Spleen (tissue), 7 donors: ENCODE results near the gene ZCCHC7.

ENCODE experiments used
- CTCF ChIP-seq, 11 experiments: fragments of 200-600 bp in 7 of 11; fragments of 450-650 bp in 4 of 11; sonication (generic) in 4 of 11; IDR thresholded peaks in 8 of 11; conservative IDR thresholded peaks in 3 of 11; 1 replicate in 7 of 11; 2 replicates in 4 of 11; pipeline versions ENCODE4 v1.4.0 to v1.8.0; 2016 to 2021; ENCODE audit warnings: antibody characterized with exemption in 11 of 11, inconsistent platforms in 4 of 11, mild to moderate bottlenecking in 1 of 11
- POLR2A ChIP-seq, 3 donors: fragments of 450-650 bp; IDR thresholded peaks; one replicate each; pipeline ENCODE4 v1.5.1; 2017; ENCODE audit warnings: antibody characterized with exemption in 3 of 3, mild to moderate bottlenecking in 1 of 3
- POLR2AphosphoS5 ChIP-seq, 3 donors: sonication (generic); formaldehyde crosslinking; IDR thresholded peaks; one replicate each; pipeline ENCODE4 v1.5.1; 2017; ENCODE audit warnings: antibody characterized with exemption in 3 of 3
- donor health status: DM: no; HTN: no; CAD: no; lungs with moderate emphysema.
- donor health status: DM: no; HTN: no; CAD: no.
- donor health status: DM: no; HTN: no; CAD: no.

DNA sequence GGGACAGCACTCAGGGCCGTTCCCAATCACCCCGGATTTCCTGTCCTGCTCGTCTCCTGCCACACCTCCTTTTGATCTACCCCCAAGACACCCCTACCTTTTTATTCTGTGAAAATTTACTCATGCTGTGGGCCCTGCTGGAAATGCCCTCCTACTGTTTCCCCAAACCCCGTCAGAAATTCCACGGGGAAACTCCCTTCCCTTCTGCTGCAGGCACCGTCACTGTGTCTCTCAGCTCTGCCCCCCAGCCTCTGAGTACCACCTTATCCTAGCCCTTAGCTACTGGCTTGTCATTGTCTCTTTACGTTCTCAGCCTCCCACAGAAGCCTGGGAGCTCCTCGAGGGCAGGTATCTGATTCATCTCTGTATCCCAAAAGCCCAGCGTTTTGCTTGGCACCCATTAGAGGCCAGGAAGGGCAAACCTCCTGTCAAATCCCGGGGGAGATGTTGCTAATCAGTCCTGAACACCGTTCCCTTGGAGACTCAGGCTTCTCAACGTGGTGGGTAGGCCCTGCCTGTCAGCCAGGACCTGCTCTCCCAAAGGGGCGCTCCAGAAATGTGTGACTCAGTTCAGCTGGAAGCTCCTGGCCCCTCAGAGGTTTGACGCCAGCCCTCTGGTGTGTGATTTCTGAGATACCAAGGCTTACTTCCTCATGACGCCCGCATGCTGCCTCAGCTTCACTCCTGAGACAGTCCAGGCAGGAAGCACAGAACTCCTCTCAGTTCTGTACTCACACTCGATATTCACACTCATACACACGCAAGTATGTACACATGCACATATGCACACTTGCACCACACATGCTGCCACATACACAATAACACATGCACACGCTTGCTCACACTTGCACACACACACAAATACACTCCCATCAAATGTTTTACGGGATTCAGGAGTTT, 251.4 kb downstream of the ZCCHC7 start:
- TF ChIP-seq CTCF (IDR thresholded peaks at IDR 0.05 in 8 of 11, conservative IDR thresholded peaks at IDR 0.05 in 3 of 11) (no peak), POLR2AphosphoS5 (IDR thresholded peaks at IDR 0.05) (no peak), POLR2A (IDR thresholded peaks at IDR 0.05) (no peak)
